Karpas-422 (cell line): ENCODE data around the gene TESMIN. TPM values are rescaled to one million over a fixed set of nuclear protein-coding genes. Genes with fewer than 3 reads are reported as not detected.

Source experiments
- DNase-seq: peaks from one replicate; pipeline ENCODE4 v3.0.0-alpha.2; 2015
- H2AFZ ChIP-seq: fragments of 200-600 bp; sonication (generic); 2 replicates; pipeline ENCODE4 v1.6.1; 2014; ENCODE audit warnings: antibody characterized with exemption, low read length, mixed read lengths
- H3K27ac ChIP-seq: fragments of 200-600 bp; sonication (generic); 2 replicates; pipeline ENCODE4 v1.5.1; 2014; ENCODE audit warnings: mild to moderate bottlenecking, low read length, moderate library complexity
- H3K27me3 ChIP-seq: fragments of 200-600 bp; sonication (generic); 2 replicates; pipeline ENCODE4 v1.6.1; 2014; ENCODE audit warnings: low read length, mixed read lengths
- H3K36me3 ChIP-seq: fragments of 200-600 bp; sonication (generic); 2 replicates; pipeline ENCODE4 v1.6.1; 2014; ENCODE audit warnings: low read length, mixed read lengths; ENCODE audit not compliant: insufficient read depth
- H3K4me1 ChIP-seq: fragments of 200-600 bp; sonication (generic); 2 replicates; pipeline ENCODE4 v1.6.1; 2014; ENCODE audit warnings: mild to moderate bottlenecking, low read length, mixed read lengths
- H3K4me2 ChIP-seq: fragments of 200-600 bp; sonication (generic); 2 replicates; pipeline ENCODE4 v1.6.1; 2014; ENCODE audit warnings: low read length, low read depth, mild to moderate bottlenecking; ENCODE audit not compliant: poor library complexity, severe bottlenecking
- H3K4me3 ChIP-seq: fragments of 200-600 bp; sonication (generic); 2 replicates; pipeline ENCODE4 v1.5.1; 2014; ENCODE audit warnings: mild to moderate bottlenecking, antibody characterized with exemption, low read length, mixed read lengths
- H3K79me2 ChIP-seq: fragments of 200-600 bp; sonication (generic); 2 replicates; pipeline ENCODE4 v1.6.1; 2014; ENCODE audit warnings: mild to moderate bottlenecking, low read length, mixed read lengths
- H3K9ac ChIP-seq: fragments of 200-600 bp; sonication (generic); 2 replicates; pipeline ENCODE4 v1.6.0; 2014; ENCODE audit warnings: low read length
- H3K9me2 ChIP-seq: fragments of 200-600 bp; sonication (generic), shearing (Covaris generic); replicated peaks from 2 replicates; pipeline ENCODE4 v1.6.0; 2014; ENCODE audit warnings: mild to moderate bottlenecking, low read length, moderate library complexity; ENCODE audit not compliant: insufficient read depth
- H3K9me3 ChIP-seq: fragments of 300-700, 200-600 bp; sonication (generic); 2 replicates; pipeline ENCODE4 v1.6.1; 2014; ENCODE audit warnings: low read length, mixed read lengths
- H4K20me1 ChIP-seq: fragments of 200-600 bp; sonication (generic); 2 replicates; pipeline ENCODE4 v1.6.1; 2014; ENCODE audit warnings: mild to moderate bottlenecking, antibody characterized with exemption, low read length, low read depth; ENCODE audit not compliant: insufficient read depth
- total RNA-seq: library from RNA; depleted of rRNA; stranded (reverse); fragments of >200 nt; shearing (Covaris generic); gene quantifications from 2 replicates; pipeline ENCODE4 v1.2.3, GENCODE V29; 2014; ENCODE audit warnings: low replicate concordance

TESMIN gene
- total RNA-seq, 1 experiment from 2014 or later = not detected

DNA sequence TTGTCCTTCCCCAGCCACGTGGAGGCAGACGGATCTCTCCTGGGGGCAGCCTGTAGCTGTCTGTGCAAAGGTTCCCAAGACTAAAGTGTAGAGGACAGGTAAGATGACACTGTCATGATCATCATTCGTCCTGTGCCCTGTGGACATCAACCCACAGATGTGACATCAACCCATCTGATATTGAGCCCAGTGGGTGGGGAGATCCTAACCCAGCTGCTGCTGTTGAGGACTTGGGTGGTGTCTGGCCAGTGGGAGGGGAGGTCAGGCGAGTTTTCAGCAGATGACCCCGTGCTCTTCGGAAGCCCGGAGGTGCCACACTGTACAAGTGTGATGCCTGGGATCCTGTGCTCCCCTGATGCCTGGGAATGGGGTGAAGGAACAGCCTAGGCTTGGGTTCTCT is 68.2 kb downstream of the TESMIN start:
- Histone ChIP-seq H3K4me2 (no peak overlapping the region), H3K4me1 (no peaks in the 10 kb centered on the region), H3K27me3 (no peaks in the 10 kb centered on the region), H3K9me2 (no peaks in the 10 kb centered on the region), H3K27ac (no peak overlapping the region), H2AFZ (no peak overlapping the region), H3K79me2 (no peaks in the 10 kb centered on the region), H3K4me3 (no peak overlapping the region), H3K9me3 (no peaks in the 10 kb centered on the region), H3K36me3 (no peaks in the 10 kb centered on the region), H3K9ac (no peak overlapping the region), H4K20me1 (no peaks in the 10 kb centered on the region)
- no peak for DNase-seq

DNA sequence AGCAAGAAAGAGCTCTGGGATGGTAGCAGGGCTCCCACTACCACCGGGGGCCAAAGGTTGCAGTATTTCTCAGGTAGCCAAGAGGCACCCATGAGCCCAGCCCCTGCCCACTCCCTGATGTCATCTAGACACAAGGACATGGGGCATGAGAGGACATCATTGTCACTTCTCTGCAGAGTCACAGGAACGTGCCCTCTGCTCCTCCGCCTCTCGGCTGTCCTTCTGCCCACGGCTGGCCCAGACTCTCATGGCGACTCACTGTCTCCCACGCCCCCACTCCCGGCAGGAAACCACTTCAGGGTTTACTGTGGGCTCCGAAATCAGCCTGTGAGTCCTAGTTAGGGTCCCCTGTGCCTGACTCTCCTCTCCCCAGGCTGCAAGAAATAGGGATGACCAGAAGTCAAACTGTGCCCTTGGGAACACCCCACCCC is 68.8 kb downstream of the TESMIN start:
- no peaks in the 10 kb centered on the region for H4K20me1 ChIP-seq
- H3K4me1 ChIP-seq = no peaks in the 10 kb centered on the region
- no peak for DNase-seq
- no peak overlapping the region for H3K4me2 ChIP-seq
- no peaks in the 10 kb centered on the region for H3K79me2 ChIP-seq
- H3K9me3 ChIP-seq = no peaks in the 10 kb centered on the region
- H3K4me3 ChIP-seq = no peak overlapping the region
- H3K27me3 ChIP-seq = no peaks in the 10 kb centered on the region
- no peak overlapping the region for H3K9ac ChIP-seq
- no peak overlapping the region for H3K27ac ChIP-seq
- no peaks in the 10 kb centered on the region for H3K9me2 ChIP-seq
- H3K36me3 ChIP-seq = no peaks in the 10 kb centered on the region
- no peak overlapping the region for H2AFZ ChIP-seq

DNA sequence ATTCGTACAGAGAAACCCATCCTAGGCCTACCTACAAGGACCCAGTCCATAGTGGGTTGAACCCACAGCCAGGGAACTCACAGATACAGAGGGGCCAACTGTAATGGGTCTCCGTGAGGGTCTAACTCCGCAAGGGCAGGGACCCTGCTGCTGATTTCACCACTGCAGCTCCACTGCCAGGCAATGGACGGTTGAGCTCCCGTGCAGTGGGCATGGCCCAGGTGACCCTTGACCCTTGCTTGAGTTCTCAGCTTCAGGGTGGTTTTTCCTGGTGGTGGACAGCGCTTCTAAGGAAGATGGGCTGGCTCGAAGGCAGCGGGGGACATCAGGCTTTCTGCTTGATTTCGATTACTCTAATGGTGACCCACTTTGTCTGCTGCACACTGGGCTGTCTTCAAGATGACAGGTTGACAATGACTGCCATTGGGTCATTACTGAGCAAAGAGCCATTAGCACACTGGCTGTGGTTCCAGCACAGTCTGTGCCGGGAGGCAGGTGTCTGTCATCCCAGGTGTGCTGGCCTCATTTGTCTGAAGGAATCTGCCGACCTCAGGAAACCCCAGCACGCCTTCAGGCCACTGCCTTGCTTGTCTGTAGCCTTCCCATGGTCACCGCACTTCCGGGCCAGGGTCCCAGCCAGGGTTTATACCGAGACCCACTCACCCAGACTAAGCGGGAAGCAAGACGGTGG is 70.6 kb downstream of the TESMIN start:
- no peaks in the 10 kb centered on the region for H3K4me1 ChIP-seq
- no peaks in the 10 kb centered on the region for H3K36me3 ChIP-seq
- H3K4me2 ChIP-seq = no peak overlapping the region
- H2AFZ ChIP-seq = no peak overlapping the region
- DNase-seq = no peak
- H3K9ac ChIP-seq = no peak overlapping the region
- no peaks in the 10 kb centered on the region for H3K27me3 ChIP-seq
- no peak overlapping the region for H3K4me3 ChIP-seq
- no peaks in the 10 kb centered on the region for H3K9me2 ChIP-seq
- no peaks in the 10 kb centered on the region for H4K20me1 ChIP-seq
- no peaks in the 10 kb centered on the region for H3K79me2 ChIP-seq
- no peaks in the 10 kb centered on the region for H3K9me3 ChIP-seq
- H3K27ac ChIP-seq = no peak overlapping the region

DNA sequence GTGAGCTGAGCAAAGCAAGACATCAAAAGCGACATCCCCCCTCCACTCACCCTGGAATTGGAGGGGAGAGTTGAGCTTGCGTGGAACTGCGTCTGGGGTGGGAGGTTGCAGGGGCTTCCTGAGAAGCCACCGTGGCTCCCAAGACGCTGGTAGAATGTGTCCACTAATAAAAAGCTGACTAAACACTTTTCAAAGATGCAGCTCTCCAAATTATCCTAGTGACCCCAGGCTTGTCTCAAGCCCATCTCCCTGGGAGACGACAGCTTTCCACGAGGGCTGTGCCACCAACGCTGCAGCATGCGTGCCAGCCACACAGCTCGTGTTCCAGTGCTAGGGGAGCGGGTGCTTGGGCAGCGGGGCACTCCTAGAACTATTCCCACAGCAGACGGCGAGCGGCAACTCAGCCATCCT is 73.3 kb downstream of the TESMIN start:
- no peak for DNase-seq
- Histone ChIP-seq H3K9me2 (no peaks in the 10 kb centered on the region), H3K9me3 (no peaks in the 10 kb centered on the region), H3K36me3 (no peaks in the 10 kb centered on the region), H2AFZ (no peak overlapping the region), H3K4me1 (no peaks in the 10 kb centered on the region), H3K27ac (no peak overlapping the region), H3K4me2 (no peak overlapping the region), H4K20me1 (no peaks in the 10 kb centered on the region), H3K9ac (no peak overlapping the region), H3K4me3 (no peak overlapping the region), H3K27me3 (no peaks in the 10 kb centered on the region), H3K79me2 (no peaks in the 10 kb centered on the region)

DNA sequence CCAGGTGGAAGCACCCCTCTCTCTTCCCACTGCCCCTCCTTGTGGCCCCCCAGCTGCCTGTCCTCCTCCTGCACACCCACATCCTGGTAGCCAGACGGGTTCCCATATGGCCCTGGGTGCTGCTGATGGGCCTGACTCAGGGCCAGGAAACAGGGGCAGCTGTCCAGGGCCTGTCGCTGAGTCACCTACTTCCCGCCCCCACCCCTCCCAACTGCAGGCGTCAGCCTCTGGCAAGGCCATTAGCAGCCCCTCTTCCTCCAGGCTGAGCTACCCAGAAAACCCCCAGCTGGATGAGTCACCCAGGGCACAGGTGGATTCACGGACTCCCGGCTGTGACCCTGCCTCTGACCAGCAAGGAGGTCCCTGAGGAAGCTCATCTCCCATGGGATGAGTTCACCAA is 73.9 kb downstream of the TESMIN start:
- H3K9me3 ChIP-seq = no peaks in the 10 kb centered on the region
- no peaks in the 10 kb centered on the region for H3K4me1 ChIP-seq
- no peaks in the 10 kb centered on the region for H3K79me2 ChIP-seq
- H3K4me2 ChIP-seq = no peak overlapping the region
- no peaks in the 10 kb centered on the region for H3K36me3 ChIP-seq
- DNase-seq = no peak
- H3K27me3 ChIP-seq = no peaks in the 10 kb centered on the region
- H3K4me3 ChIP-seq = no peak overlapping the region
- H2AFZ ChIP-seq = no peak overlapping the region
- H3K9me2 ChIP-seq = no peaks in the 10 kb centered on the region
- H4K20me1 ChIP-seq = no peaks in the 10 kb centered on the region
- H3K27ac ChIP-seq = no peak overlapping the region
- H3K9ac ChIP-seq = no peak overlapping the region

DNA sequence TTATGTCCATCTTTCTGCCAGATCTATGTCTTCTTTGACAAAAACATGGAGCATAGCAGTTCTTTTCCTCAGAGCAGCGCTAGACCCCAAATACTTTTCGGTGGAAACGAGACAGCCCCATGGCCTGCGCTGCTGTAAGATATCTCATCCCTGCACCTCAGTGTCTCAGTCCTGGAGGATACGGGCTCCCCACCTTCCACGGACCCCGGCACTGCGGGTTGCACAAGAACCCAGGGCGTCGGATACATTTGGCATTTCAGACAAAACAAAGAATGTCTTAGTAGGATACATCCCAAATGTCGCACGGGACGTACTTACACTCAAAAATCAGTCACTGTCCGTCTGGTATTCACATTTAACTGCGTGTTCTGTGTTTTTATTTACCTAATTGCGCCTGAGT is 76.9 kb downstream of the TESMIN start:
- no peaks in the 10 kb centered on the region for H3K4me1 ChIP-seq
- H3K27me3 ChIP-seq = no peaks in the 10 kb centered on the region
- H3K27ac ChIP-seq = no peak overlapping the region
- H3K36me3 ChIP-seq = no peaks in the 10 kb centered on the region
- no peaks in the 10 kb centered on the region for H3K79me2 ChIP-seq
- no peaks in the 10 kb centered on the region for H3K9me2 ChIP-seq
- no peaks in the 10 kb centered on the region for H4K20me1 ChIP-seq
- no peak for DNase-seq
- no peaks in the 10 kb centered on the region for H3K9me3 ChIP-seq
- no peak overlapping the region for H3K9ac ChIP-seq
- no peak overlapping the region for H3K4me2 ChIP-seq
- no peak overlapping the region for H2AFZ ChIP-seq
- no peak overlapping the region for H3K4me3 ChIP-seq

DNA sequence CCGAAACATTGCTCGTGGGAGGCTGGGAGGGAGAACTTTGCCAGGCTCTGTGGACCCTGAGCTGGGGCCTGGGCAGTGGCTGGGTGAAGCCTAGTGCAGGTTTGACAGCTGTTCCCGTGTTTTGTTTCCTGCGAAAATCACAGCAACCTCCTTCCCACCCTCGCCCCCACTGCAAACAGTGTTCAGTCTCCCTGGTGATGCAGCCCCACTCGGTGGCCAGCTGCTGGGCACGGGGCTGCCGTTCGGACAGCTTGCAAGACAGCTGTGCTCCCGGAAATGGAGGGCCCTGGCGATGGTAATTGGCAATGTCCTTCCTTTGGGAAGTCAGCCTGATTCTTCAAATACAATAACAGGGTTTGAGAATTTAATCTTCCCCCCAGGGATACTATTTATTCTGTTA is 77.3 kb downstream of the TESMIN start:
- Histone ChIP-seq H3K4me1 (no peaks in the 10 kb centered on the region), H3K9me2 (no peaks in the 10 kb centered on the region), H3K36me3 (no peaks in the 10 kb centered on the region), H3K4me3 (no peak overlapping the region), H3K9ac (no peak overlapping the region), H4K20me1 (no peaks in the 10 kb centered on the region), H3K27ac (no peak overlapping the region), H2AFZ (no peak overlapping the region), H3K9me3 (no peaks in the 10 kb centered on the region), H3K4me2 (no peak overlapping the region), H3K27me3 (no peaks in the 10 kb centered on the region), H3K79me2 (no peaks in the 10 kb centered on the region)
- no peak for DNase-seq

DNA sequence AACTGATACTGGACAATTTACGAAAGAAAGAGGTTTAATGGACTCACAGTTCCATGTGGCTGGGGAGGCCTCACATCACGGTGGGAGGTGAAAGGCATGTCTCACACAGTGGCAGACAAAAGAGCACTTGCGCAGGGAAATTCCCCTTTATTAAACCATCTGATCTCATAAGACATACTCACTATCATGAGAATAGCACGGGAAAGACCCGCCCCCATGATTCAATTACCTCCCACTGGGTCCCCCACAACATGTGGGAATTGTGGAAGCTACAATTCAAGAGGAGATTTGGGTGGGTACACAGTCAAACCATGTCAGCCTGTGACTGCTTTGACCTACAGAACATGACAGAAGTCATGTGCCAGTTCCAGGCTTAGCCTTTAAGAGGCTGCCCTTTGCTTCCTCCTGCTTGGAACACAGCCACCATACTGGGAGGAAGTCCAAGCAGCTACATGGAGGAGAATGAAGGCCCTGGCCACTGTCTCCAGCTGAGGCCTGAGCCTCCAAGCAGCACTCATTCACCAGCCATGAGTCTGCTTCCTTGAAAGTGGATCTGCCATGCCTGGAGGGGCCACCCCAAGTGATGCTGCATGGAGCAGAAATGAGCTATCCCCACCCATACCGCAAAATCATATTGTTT is 77.9 kb downstream of the TESMIN start:
- H3K4me2 ChIP-seq = no peak overlapping the region

More for the DNA sequence above, 77.9 kb downstream of the TESMIN start:
- Histone ChIP-seq H3K79me2 (no peaks in the 10 kb centered on the region), H3K9me2 (no peaks in the 10 kb centered on the region), H3K4me3 (no peak overlapping the region), H2AFZ (no peak overlapping the region), H3K36me3 (no peaks in the 10 kb centered on the region), H3K27me3 (no peaks in the 10 kb centered on the region), H3K9me3 (no peaks in the 10 kb centered on the region), H3K4me1 (no peaks in the 10 kb centered on the region), H3K9ac (no peak overlapping the region), H4K20me1 (no peaks in the 10 kb centered on the region), H3K27ac (no peak overlapping the region)
- DNase-seq = no peak
